SK-N-SH (cell line): ENCODE measurements around the gene KDSR. TPM values are rescaled to one million over a fixed set of nuclear protein-coding genes. Genes with fewer than 3 reads are reported as not detected.

Source experiments
- CTCF ChIA-PET: fragments of 300-600, 350-600 bp; formaldehyde crosslinking; extraction: SDS; loops from one replicate; lab custom pipeline; 2021; lab: Yijun Ruan, JAX
- POLR2A ChIA-PET: fragments of 350-600 bp; sonication (Branson Sonifier 250); formaldehyde crosslinking; extraction: SDS; loops from one replicate; lab custom pipeline; 2020; ENCODE audit warnings: antibody characterized with exemption, inconsistent platforms; lab: Yijun Ruan, JAX
- DNase-seq: peaks from one replicate; pipeline ENCODE4 v3.0.0; 2012
- H2AFZ ChIP-seq: fragments of 200-600 bp; sonication (generic); 2 replicates; pipeline ENCODE4 v1.8.1; 2016; ENCODE audit warnings: antibody characterized with exemption, mild to moderate bottlenecking, low read depth
- H3F3A ChIP-seq: fragments of 200-600 bp; sonication (generic); replicated peaks from 2 replicates; pipeline ENCODE3; 2016; ENCODE audit warnings: antibody characterized with exemption, mild to moderate bottlenecking; ENCODE audit not compliant: insufficient read depth
- H3K27ac ChIP-seq, 2 experiments: fragments of 200-500 bp in 1 of 2; fragments of 200-600 bp in 1 of 2; sonication (Bioruptor generic) in 1 of 2; sonication (generic), shearing (Covaris generic) in 1 of 2; 2 replicates each; pipeline versions ENCODE4 v1.5.1 to v1.6.1; 2014 to 2016; ENCODE audit warnings: low read depth in 2 of 2, inconsistent platforms in 1 of 2, low read length in 1 of 2, mild to moderate bottlenecking in 1 of 2, mixed read lengths in 1 of 2
- H3K27me3 ChIP-seq: fragments of 200-600 bp; sonication (generic), shearing (Covaris generic); 2 replicates; pipeline ENCODE4 v1.6.1; 2016; ENCODE audit warnings: mixed run types; ENCODE audit not compliant: insufficient read depth
- H3K36me3 ChIP-seq, 2 experiments: fragments of 200-500 bp in 1 of 2; fragments of 200-600 bp in 1 of 2; sonication (Bioruptor generic) in 1 of 2; sonication (generic) in 1 of 2; replicated peaks in 1 of 2; 2 replicates each; pipeline versions ENCODE3 to v1.5.1; 2014 to 2016; ENCODE audit warnings: low read length in 1 of 2, mild to moderate bottlenecking in 1 of 2; ENCODE audit not compliant: insufficient read depth in 2 of 2, control insufficient read depth in 1 of 2
- H3K4me1 ChIP-seq, 2 experiments: fragments of 200-500 bp in 1 of 2; fragments of 200-600 bp in 1 of 2; sonication (Bioruptor generic) in 1 of 2; sonication (generic), shearing (Covaris generic) in 1 of 2; 2 replicates each; pipeline versions ENCODE4 v1.5.1 to v1.6.1; 2014 to 2016; ENCODE audit warnings: low read depth in 1 of 2, low read length in 1 of 2, mixed run types in 1 of 2; ENCODE audit not compliant: insufficient read depth in 2 of 2, control insufficient read depth in 1 of 2
- H3K4me2 ChIP-seq: fragments of 200-600 bp; sonication (generic), shearing (Covaris generic); 2 replicates; pipeline ENCODE4 v1.6.1; 2017; ENCODE audit warnings: mixed run types
- H3K4me3 ChIP-seq, 2 experiments: fragments of 200-500 bp in 1 of 2; fragments of 200-600 bp in 1 of 2; sonication (Bioruptor generic) in 1 of 2; sonication (generic), shearing (Covaris generic) in 1 of 2; 2 replicates each; pipeline versions ENCODE4 v1.5.1 to v1.8.1; 2014 to 2016; ENCODE audit warnings: low read depth in 2 of 2, inconsistent platforms in 1 of 2, low read length in 1 of 2, mild to moderate bottlenecking in 1 of 2, mixed read lengths in 1 of 2, moderate library complexity in 1 of 2
- H3K79me2 ChIP-seq: fragments of 200-600 bp; sonication (generic); 2 replicates; pipeline ENCODE4 v1.8.1; 2017; ENCODE audit warnings: mild to moderate bottlenecking; ENCODE audit not compliant: insufficient read depth
- H3K9ac ChIP-seq: fragments of 200-600 bp; sonication (generic); 2 replicates; pipeline ENCODE4 v1.6.1; 2017; ENCODE audit warnings: mixed run types
- H3K9me2 ChIP-seq: fragments of 200-600 bp; sonication (generic); 2 replicates; pipeline ENCODE4 v1.6.1; 2017; ENCODE audit warnings: mixed run types
- H3K9me3 ChIP-seq: fragments of 200-600 bp; sonication (generic); 2 replicates; pipeline ENCODE4 v1.6.1; 2017; ENCODE audit warnings: mixed run types, mild to moderate bottlenecking, moderate library complexity
- H4K20me1 ChIP-seq: fragments of 200-600 bp; sonication (generic); 2 replicates; pipeline ENCODE4 v1.6.1; 2017; ENCODE audit warnings: mild to moderate bottlenecking, mixed run types; ENCODE audit not compliant: insufficient read depth
- CTCF ChIP-seq: fragments of 200-600 bp; sonication (generic); IDR thresholded peaks from 2 replicates; pipeline ENCODE4 v1.6.1; 2017; ENCODE audit warnings: antibody characterized with exemption, mild to moderate bottlenecking, moderate library complexity
- EP300 ChIP-seq, 2 experiments: IDR thresholded peaks; 2 replicates each; pipeline versions ENCODE4 v1.4.0 to v1.6.1; 2012; ENCODE audit warnings: borderline replicate concordance in 1 of 2, low read depth in 1 of 2, low read length in 1 of 2
- FOXM1 ChIP-seq: IDR thresholded peaks from 2 replicates; pipeline ENCODE4 v1.4.0; 2012; ENCODE audit warnings: low read depth, mild to moderate bottlenecking
- GABPA ChIP-seq: IDR thresholded peaks from 2 replicates; pipeline ENCODE4 v1.4.0; 2012; ENCODE audit warnings: low read depth, mild to moderate bottlenecking
- GATA2 ChIP-seq: sonication (generic); formaldehyde crosslinking; IDR thresholded peaks from 2 replicates; pipeline ENCODE4 v1.5.0; 2020; ENCODE audit warnings: mild to moderate bottlenecking, missing genetic modification reagents
- IRF3 ChIP-seq: fragments of 150-350 bp; IDR thresholded peaks from 2 replicates; pipeline ENCODE4 v1.6.1; 2016; ENCODE audit warnings: mild to moderate bottlenecking, low read depth, low read length
- JUND ChIP-seq: IDR thresholded peaks from 2 replicates; pipeline ENCODE4 v1.4.0; 2012
- MAX ChIP-seq: IDR thresholded peaks from 2 replicates; pipeline ENCODE4 v1.4.0; 2012; ENCODE audit warnings: low read depth
- MEF2A ChIP-seq: IDR thresholded peaks from 2 replicates; pipeline ENCODE4 v1.4.0; 2012; ENCODE audit warnings: low read depth, borderline replicate concordance
- NFIC ChIP-seq: IDR thresholded peaks from 2 replicates; pipeline ENCODE4 v1.4.0; 2012; ENCODE audit warnings: borderline replicate concordance
- NRF1 ChIP-seq: IDR thresholded peaks from 2 replicates; pipeline ENCODE4 v1.6.1; 2012; ENCODE audit warnings: low read depth, mild to moderate bottlenecking, low read length
- POLR2AphosphoS5 ChIP-seq: IDR thresholded peaks from 2 replicates; pipeline ENCODE4 v1.6.1; 2012; ENCODE audit warnings: low read depth, low read length
- RCOR1 ChIP-seq: fragments of 150-350 bp; IDR thresholded peaks from 2 replicates; pipeline ENCODE4 v1.6.1; 2017; ENCODE audit warnings: antibody characterized with exemption, low read length
- RFX5 ChIP-seq: IDR thresholded peaks from 2 replicates; pipeline ENCODE4 v1.6.1; 2012; ENCODE audit warnings: mild to moderate bottlenecking, improper control_type of control experiment, low read length
- SIN3A ChIP-seq: IDR thresholded peaks from 2 replicates; pipeline ENCODE4 v1.6.1; 2012; ENCODE audit warnings: low read depth, mild to moderate bottlenecking, low read length, moderate library complexity, borderline replicate concordance
- SMC3 ChIP-seq: IDR thresholded peaks from 2 replicates; pipeline ENCODE4 v1.6.1; 2012; ENCODE audit warnings: low read depth, low read length, improper control_type of control experiment
- TAF1 ChIP-seq: IDR thresholded peaks from 2 replicates; pipeline ENCODE4 v1.6.1; 2012; ENCODE audit warnings: low read depth, mild to moderate bottlenecking, low read length, moderate library complexity, borderline replicate concordance
- ZBTB33 ChIP-seq: IDR thresholded peaks from 2 replicates; pipeline ENCODE4 v1.4.0; 2012; ENCODE audit warnings: low read depth, borderline replicate concordance
- WGBS: methylation state at CpG from one replicate; pipeline ENCODE4 v1.1.6; 2017; ENCODE audit warnings: low lambda C conversion rate; 5-methylcytosine and 5-hydroxymethylcytosine counted together
- polyA plus RNA-seq, 3 experiments: library from polyadenylated mRNA; depleted of rRNA; stranded (reverse); fragments of >200 nt; gene quantifications; 2 replicates each; pipeline ENCODE4 v1.2.3, GENCODE V29; 2012

Gene KDSR
- polyA plus RNA-seq, 1 of the 3 experiments (the other 2 are of a cell fraction) = 22.3 TPM

- POLR2A ChIA-PET = interaction anchor here (0.6 kb wide), 1 partner anchor 14 kb away, joined by 3 read pairs; the partner anchor contains the start of gene VPS4B
- Histone ChIP-seq H3K9me2 (no peaks in the 10 kb centered on the region), H3K4me3 (no peak overlapping the region), H3K27ac (no peak overlapping the region), H3K9me3 (no peaks in the 10 kb centered on the region), H3F3A (peaks cover 14% of the 10 kb centered on the region), H4K20me1 (peaks cover 4% of the 10 kb centered on the region; the same call in 1 of the 2 replicates), H3K27me3 (no peaks in the 10 kb centered on the region), H3K79me2 (peaks cover 71% of the 10 kb centered on the region; the same call in 1 of the 2 replicates), H3K4me1 (peaks cover 0 to 8% of the 10 kb centered on the region in 2 experiments; a peak in 2 of 4 replicates), H3K9ac (no peak overlapping the region), H3K36me3 (peaks cover 84 to 87% of the 10 kb centered on the region in 2 experiments), H2AFZ (no peak overlapping the region), H3K4me2 (no peak overlapping the region)
- 83% methylated on average over 1 of the region's 1 CpG for WGBS
- TF ChIP-seq GABPA (no peak), RCOR1 (no peak)
- DNase-seq = no peak
- CTCF ChIA-PET = interaction anchor here (0.6 kb wide), 1 partner anchor 391 kb away, joined by 3 read pairs; no protein-coding TSS in a partner anchor
These were observed 40.7 kb upstream of the KDSR start for GRCh38 chr18:63407734-63408133.

GRCh38 chr18:63405986-63406385, 39.0 kb upstream of the KDSR start:
- Histone ChIP-seq H3K9ac (no peak overlapping the region), H3K4me3 (no peak overlapping the region), H3K9me2 (no peaks in the 10 kb centered on the region), H4K20me1 (peaks cover 4% of the 10 kb centered on the region; the same call in 1 of the 2 replicates), H3K27me3 (no peaks in the 10 kb centered on the region), H2AFZ (no peak overlapping the region), H3K4me1 (peaks cover 0 to under 1% of the 10 kb centered on the region in 2 experiments; a peak in 2 of 4 replicates), H3K36me3 (peaks cover 80 to 90% of the 10 kb centered on the region in 2 experiments), H3K9me3 (no peaks in the 10 kb centered on the region), H3F3A (peaks cover 3% of the 10 kb centered on the region), H3K4me2 (no peak overlapping the region), H3K27ac (no peak overlapping the region), H3K79me2 (peaks cover 59% of the 10 kb centered on the region; the same call in 1 of the 2 replicates)
- WGBS = 85% methylated on average over 3 of the region's 3 CpGs
- CTCF ChIA-PET = no interaction called here
- TF ChIP-seq JUND (no peak), RCOR1 (no peak), MAX (no peak), ZBTB33 (no peak), SIN3A (no peak), IRF3 (no peak), NFIC (no peak), POLR2AphosphoS5 (no peak), GABPA (no peak), FOXM1 (no peak), RFX5 (no peak), MEF2A (no peak), EP300 (IDR thresholded peaks at IDR 0.05; ENCODE audit: borderline replicate concordance in 1 of 2, low read depth in 1 of 2, low read length in 1 of 2) (no peak), TAF1 (no peak), NRF1 (no peak), CTCF (no peak), SMC3 (no peak), GATA2 (CRISPR knock-in tag) (no peak)
- POLR2A ChIA-PET = no interaction called here
- DNase-seq = no peak
